Mucosa of gallbladder (tissue), 1 donor: ENCODE measurements around the gene ATG16L1. TPM values are rescaled to one million over a fixed set of nuclear protein-coding genes. Genes with fewer than 3 reads are reported as not detected.

Experiments
- DNase-seq: peaks from one replicate; pipeline ENCODE4 v3.0.0-alpha.2; 2020; ENCODE audit warnings: low spot score
- total RNA-seq: library from RNA; stranded (reverse); gene quantifications from one replicate; pipeline ENCODE4 v1.2.1, GENCODE V29; 2021
- donor health status: DM: no; HTN: no; CAD: no.

ATG16L1 gene
- total RNA-seq, 1 donor from 2014 or later, result 35.0 TPM

DNA sequence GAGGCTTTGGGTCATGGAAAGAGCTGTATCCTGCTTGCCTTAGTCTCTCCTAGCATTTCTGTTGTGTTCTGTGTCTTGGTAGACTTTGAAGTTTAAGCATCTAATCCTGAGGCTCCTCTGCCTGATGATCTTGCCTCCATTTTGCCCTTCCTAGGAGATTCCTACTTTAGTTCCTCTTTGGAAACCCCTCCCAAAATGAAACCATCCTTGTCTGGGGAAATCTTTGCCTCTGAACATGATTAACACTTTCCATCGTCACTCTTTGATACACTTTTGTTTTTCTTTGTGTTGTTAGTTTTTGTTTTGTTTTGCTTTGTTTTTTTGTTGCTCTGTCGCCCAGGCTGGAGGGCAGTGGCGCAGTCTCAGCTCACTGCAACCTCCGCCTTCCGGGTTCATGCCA lies 9.2 kb downstream of the ATG16L1 start:
- DNase-seq, result no peak

DNA sequence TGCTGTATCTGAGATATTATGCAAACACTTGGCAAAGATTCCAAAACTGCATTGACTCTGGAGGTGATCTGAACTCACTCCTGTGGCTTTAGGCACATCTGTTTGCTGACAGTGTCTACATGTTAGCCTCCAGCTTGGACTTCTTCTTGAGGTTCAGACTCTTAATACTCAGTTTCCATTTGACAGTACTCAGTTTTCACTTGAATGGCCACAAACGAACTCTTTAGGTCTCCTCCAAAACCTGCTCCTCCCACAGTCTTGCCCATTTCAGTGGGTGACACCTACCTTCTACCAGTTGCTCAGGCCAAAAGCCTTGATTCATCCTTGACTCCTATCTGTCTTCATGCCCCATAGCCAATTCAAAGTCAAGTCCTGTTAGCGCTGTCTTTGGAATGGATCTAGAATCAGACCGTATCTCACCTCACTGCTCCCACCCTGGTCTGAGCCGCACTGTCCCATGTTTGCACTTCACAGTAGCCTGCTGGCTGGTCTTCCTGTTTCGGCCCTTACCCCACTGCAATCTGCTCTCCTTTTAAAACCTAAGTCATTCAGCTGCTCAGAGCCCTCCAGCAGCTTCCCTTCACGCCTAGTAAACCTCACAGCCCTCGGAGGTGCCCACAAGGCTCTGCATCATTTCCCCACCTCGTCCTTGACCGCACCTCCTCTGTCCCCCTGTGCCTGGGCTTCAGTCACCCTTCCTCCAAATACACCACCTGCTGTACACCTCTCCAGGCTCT lies 10.5 kb downstream of the ATG16L1 start:
- DNase-seq, result no peak

DNA sequence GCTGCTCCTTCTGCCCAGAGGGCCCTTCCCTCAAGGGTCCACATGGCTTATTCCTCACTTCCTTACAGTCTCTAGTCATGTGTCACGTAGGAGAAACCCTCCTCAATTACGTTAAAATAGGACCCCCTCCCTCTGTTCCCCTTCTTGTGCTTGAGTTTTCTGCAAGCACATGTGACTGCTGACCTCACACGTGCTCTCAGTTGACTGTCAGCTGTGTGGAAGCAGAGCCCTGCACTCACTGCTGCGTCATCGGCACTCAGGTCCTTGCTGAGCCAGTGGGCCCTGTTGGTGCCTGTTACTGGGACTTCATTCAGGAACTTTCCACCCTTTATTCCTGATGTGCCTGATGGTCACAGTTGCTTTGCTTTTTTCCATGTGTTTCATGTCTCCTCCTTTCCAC lies 11.1 kb downstream of the ATG16L1 start:
- DNase-seq, result no peak

DNA sequence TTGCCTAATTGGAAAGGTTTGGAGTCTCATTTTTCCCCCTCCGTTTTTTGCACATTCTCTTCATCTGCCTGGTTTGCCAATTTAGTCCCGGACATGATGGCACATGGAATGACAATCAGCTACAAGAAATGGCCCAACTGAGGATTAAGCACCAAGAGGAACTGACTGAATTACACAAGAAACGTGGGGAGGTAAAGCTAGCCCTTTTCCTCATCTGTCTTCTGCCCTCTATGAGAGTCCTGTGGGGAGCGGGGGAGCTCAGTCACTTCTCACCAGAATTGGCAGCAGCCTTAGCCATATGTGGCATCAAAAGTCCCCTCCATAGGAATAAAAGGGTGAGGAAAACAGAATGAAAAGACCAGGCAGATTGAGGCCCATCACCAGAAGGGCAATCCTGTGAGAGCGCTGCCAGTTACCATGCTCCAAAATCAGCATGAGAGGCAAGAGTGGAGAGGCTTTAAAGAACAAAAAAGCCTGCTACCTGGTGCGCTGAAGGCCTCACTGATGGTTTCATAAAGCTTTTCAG lies 11.6 kb downstream of the ATG16L1 start:
- DNase-seq, result no peak

DNA sequence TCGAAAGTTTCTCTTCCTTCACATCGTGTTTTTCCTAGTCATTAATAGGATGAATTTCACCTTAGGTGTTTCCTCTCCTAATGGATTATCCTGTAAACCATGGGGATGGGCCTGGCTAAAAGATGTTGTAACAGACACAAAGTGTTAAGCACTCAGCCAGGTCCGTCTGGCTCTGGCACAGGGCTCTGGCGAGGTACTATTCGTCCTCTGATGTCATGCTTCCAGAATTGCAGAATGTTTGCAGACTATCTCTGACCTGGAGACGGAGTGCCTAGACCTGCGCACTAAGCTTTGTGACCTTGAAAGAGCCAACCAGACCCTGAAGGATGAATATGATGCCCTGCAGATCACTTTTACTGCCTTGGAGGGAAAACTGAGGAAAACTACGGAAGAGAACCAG lies 13.2 kb downstream of the ATG16L1 start:
- DNase-seq, result no peak

DNA sequence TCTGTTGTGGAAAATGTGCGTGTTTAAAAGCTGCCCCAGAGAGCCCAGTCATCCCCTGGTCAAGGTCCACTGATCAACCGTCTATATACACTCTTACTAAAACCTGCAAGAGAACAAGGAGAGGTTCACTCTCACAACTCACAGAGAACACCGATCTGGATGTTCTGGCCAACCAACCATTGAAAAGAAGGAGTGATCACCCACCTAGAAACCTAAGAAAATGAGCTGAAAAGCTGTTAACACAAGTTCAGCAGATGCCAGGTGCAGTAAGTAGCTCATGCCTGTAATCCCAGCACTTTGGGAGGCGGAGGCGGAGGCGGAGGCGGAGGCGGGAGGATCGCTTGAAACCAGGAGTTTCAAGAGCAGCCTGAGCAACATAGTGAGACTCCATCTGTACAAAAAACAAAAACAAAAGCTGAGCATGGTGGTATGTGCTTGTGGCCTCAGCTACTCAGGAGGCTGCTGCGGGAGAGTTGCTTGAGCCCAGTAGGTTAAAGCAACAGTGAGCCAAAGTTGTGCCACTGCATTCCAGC lies 14.5 kb downstream of the ATG16L1 start:
- no peak for DNase-seq

DNA sequence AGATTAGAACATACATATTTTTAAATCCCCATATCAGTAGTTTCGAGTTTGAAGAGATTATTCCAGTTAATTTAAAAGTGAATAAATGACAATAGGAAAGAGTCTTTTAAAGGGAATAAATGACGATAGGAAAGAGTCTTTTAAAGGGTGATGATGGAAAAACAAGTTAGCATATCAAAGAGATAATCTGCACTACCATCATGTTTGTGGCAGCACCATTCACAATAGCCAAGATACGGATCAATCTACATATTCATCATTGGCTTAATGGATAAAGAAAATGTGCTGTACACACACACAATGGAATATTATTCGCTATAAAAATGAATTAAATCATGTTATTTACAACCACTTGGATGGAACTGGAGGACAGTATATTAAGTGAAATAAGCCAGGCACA lies 15.0 kb downstream of the ATG16L1 start:
- DNase-seq, result no peak

DNA sequence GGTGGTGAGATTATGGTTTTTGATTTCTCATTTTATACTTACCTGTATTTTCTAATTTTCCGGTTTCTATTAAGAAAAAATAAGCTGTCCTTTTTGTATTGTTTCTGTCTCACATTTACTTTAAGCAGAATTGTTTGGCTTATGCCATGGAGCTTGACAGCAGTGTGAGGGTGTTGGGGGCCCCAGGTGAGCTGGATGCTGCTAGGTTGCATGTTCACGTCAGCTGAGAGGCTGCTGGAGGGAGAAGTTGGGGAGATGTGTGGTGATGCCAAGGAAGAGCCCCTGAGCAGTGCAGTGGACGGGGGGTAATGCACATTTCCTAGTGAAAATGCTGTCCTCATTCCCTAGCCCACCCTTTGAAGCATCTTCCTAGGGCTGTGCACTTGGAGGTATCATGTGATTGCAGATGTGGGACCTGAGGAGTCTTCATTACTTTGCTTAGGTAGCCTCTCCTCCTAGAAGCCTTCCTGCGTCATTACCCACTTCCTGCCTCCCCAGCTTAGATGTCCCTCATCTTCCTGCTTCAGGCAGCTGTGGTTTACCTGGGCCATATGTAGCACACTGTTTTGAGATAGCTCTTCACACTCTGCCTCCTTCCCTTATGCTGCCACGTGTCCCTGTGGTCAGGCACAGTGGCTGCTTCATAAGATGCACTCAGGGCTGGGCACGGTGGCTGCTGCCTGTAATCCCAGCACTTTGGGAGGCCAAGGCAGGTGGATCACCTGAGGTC lies 16.2 kb downstream of the ATG16L1 start:
- DNase-seq, result peak; percentile 37

DNA sequence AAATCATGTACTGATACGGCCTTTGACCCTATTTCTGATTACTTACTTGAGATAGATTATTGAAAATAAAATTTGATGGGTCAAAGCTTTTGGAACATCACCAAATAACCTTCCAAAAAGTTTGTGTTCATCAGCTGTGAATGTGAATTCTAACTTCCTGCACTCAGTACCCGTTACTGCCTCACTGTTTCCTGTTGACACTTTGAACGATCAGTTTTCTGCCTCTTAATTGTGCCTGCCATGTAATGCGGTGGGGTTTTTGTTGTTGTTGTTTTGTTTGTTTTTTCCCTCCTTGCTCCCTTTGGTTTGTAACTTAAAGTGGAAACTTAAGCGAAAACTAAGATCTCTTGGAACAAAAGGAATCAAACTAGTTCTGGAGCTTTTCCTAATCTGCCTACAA lies 18.9 kb downstream of the ATG16L1 start:
- DNase-seq, result no peak

DNA sequence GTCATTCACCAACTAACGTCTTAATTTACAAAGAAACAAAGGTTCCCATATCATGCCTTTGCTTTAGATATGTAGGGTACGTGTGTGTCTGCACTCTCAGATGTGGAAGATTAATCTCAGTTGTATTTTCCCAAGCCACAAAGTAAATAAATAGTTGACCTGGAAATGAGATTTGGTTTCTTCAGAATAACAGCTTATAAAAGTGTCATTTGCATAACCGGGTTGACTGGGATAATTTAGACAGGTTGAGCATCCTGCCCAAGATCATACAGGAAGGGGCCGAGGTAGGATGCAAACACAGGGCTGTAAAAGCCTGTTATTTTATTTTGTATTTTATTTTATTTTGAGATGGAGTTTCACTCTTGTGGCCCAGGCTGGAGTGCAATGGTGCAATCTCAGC lies 19.5 kb downstream of the ATG16L1 start:
- no peak for DNase-seq

DNA sequence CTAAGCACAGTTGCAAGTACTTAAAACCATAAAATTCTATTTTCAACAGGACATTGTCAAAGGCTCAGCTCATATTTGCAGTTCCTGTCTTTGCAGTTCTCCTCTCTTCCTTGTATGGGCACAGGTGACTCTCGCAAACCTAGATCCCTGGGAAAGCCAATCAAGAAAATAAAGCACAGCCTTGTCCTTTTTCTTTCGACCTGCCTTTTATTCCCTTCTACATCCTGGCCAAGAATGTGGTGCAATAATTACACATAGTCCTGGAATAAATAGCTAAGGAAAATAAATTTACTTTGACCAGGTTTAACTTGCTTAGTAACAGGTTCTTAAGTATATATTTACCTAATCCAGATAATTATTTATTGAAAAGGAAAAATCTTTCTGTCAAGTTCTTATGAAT lies 20.2 kb downstream of the ATG16L1 start:
- no peak for DNase-seq

DNA sequence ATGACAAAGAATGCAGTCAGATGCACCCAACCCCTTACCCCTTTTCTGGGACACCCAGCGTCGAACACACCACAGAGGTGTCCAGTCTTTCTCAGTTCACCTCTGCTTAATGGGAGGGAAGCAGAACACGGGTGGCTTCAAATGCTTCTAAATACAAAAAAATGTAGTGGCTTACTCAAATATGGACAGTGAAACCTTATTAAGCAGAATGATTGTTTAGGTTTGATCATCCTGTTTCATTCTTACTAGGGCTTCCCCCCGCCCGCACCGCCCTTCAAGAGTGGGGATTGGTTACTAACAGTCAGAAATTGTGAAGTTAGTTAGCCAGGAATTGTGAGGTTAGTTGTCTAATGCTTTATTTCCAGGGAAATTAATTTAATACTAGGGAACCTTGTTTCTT lies 21.6 kb downstream of the ATG16L1 start:
- no peak for DNase-seq

DNA sequence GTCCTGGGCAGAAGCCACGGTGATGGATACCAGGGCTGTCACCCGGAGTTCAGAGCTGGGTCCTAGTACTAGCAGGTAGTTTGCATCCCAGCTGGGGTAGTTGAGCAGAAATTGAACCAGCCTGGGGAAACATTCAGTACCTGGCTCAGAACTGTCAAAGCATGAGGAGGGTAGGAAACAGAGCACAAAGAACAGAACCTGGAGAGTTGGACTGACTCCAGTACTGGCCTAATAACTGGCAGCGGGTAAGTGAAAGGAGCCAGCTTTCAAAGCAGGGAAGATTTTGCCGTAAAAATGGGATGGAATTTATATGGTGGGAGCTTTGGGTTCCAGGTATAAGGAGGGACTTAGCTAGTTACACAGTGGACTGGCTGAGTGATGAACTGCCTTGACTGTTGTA lies 23.8 kb downstream of the ATG16L1 start:
- DNase-seq, result no peak

DNA sequence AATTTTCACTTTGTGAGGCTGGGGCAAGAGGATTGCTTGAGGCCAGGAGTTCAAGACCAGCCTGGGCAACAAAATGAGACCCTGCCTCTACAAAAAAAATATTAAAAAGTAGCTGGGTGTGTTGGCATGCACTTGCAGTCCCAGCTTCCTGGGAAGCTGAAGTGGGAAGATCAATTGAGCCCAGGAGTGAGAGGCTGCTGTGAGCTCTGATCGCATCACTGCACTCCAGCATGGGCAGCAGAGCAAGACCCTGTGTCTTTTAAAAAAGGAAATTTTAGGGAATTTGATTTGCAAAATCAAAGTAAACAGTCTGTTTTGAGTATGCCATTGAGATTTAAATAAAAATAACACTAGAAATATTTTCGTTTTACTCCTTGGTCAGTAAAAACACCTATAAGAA lies 27.4 kb downstream of the ATG16L1 start:
- no peak for DNase-seq

DNA sequence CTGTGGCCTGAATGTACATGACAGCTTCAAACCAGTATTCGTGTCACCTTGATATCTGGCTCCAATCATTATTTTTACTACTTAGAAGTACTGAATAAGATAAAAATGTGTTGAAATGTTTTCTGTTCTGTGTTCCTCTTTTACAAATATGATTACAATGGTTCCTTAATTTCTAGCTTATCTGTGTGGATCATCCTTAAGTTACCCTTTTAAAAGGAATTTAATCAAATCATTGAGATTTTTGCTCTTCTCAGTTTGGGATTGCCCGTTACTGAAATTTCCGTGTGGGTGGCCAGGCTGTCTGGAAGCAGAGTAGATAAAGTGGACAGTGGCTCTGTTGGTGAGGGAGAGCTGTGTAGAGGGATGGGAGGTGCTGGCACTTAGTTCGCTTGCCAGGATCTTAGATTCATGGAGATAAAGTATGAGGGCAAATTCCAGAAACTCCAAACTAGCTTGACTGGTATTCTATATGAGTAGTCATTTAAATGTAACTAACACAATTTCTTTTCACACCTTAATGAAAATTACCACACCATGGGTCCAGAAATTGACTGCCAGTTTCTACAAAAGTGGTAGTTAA lies 28.7 kb downstream of the ATG16L1 start:
- no peak for DNase-seq

DNA sequence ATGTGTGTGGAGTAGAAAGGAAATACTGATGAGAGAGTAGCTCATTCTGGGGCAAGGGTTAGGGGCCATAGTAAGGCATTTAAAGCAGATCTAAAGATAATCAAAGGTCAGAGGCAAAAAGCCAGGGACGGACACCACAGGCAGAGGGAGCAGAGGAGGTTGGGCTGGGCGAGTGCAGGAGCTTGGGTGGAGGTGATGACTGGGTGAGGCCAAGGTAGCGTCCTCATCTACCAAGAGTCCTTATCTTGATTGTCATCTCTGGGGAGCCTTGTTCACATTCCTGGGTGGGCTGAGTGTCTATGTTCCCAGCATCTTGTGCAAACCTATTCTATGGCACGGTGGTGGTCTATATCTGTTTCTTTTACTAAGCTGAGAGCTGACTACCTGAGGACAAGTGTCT lies 30.1 kb downstream of the ATG16L1 start:
- DNase-seq, result no peak

DNA sequence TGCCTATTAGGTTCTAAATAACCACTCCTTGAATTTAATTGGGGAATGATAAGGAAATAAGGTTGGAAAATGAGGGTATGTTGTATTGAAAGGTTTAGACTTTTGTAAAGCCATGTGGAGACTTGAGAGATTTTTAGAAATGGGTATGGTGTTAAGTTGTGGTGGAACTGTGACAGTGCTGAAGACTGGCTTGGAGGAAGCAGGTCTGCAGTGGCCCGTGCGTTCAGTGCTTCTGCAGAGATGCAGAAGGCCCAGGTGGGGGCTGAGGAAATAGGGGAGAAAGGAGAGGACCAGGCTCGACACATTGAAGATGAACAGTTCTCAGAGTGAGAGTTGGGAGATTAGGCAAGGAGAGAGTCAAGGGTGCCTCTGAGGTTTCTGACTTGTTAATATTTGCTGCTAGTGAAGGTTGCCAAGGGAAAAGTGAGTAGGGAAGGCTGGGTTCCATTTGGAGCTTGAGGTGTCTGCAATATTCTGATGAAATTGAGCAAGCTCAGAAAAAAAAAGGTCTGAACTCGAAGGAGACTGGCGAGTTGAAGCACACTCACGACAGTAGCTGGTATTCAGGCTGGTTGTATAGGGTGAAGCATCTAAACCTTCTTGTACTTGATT lies 30.6 kb downstream of the ATG16L1 start:
- no peak for DNase-seq

DNA sequence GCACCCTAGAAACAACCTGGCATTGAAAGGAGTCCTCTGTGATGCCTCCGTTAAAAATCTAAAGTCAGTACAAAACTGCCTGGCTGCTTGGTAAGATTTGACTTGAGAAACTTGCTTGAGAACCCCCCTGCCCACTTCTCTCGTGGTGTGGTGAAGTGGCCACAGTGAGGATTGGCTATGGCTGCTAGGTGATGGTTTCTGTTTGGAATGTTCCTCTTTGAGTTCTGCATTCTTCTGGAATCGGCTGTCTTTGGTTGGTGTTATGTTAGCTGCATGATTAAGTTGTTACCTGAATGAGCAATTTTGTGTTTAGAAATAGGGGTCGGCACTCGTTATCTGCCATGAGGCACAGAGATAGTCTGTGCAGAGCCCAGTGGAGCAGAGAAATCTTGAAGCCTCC lies 34.4 kb downstream of the ATG16L1 start:
- DNase-seq, result no peak

DNA sequence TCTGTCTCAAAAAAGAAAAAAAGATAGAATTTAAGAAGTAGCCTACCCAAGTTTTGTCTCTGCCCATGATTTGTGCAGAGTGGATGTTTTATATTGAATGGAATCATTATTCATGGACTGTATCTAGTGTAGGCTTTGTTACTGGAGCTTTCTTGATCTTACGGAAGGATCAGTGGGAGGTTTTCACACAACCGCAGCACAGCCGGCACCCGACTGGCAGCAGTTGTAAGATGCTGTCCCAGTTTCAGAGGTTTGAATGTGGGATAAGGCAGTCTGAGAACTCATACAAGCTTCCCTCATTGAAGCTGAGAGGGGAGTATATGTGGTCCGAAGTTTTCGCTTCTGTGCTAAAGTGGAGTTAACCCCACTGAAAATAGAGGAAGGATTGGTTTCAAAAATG lies 36.4 kb downstream of the ATG16L1 start:
- no peak for DNase-seq

DNA sequence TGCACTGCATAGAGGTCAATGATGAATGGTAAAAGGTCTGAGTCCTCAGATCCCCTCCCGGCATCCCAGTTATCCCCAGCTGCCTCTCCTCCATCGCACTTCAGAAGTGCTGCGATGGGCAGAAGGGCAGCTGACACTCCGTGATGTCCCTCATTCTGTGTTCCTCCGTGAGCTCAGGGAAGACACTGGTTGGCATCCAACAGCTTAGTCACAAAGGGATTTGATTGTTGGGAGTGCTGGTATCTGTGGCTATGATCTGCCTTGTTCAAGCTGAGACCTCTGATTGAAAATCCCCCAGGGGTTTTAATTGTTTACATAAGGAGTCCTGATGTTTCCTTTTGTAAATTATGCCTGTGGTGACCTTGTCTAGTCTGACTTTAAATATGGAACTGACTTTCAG lies 37.2 kb downstream of the ATG16L1 start:
- DNase-seq, result no peak

DNA sequence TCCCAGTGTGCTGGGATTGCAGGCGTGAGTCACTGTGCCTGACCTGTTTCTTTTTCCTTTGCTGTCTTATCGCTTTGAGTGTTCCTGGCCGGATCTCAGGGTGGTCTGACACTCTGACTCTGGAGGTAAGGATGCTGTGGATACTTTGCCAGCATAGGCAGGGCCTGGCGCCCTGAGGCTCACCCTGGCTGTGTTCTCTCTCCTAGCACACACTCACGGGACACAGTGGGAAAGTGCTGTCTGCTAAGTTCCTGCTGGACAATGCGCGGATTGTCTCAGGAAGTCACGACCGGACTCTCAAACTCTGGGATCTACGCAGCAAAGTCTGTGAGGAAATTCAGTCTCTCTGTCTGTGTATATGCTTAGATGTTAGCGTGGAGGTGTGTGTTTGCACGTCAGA lies 38.2 kb downstream of the ATG16L1 start:
- DNase-seq, result no peak
